Measurements from ENCODE around the gene LRMDA. TPM values are rescaled to one million over a fixed set of nuclear protein-coding genes. Genes with fewer than 3 reads are reported as not detected.

The LRMDA gene
- total and polyA plus RNA-seq, 2 of the 13 experiments (the other 11 are each of a cell fraction or from before 2014, with no cell fraction given), result 13.4 to 22.0 TPM

DNA sequence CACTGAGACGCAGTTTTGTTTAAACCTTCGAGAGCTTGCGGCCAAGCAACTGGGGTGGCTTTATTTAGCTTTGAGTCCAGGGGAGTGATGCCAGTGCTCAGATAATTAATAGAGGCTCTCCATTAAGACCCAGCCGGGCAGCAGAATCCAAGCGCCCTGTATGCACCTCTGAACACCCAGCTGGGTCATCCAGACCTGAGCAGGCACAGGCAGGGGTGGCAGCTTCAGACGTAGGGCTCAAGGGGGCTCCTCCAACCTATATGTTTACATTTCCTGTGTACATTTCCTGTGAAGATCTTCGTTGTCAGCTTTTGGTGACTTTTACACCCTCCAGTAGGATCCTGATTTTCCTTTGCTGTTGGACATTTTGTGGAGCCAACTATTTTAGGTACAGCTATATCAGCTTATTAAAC, 719.5 kb downstream of the LRMDA start (continued):
- no peak for TF ChIP-seq ZNF10 (CRISPR knock-in tag; IDR thresholded peaks at IDR 0.05; ENCODE audit: borderline replicate concordance, low read depth)
- no peak for TF ChIP-seq MYC (CRISPR knock-in tag; IDR thresholded peaks at IDR 0.05; ENCODE audit: borderline replicate concordance)
- TF ChIP-seq, protein P1, sequence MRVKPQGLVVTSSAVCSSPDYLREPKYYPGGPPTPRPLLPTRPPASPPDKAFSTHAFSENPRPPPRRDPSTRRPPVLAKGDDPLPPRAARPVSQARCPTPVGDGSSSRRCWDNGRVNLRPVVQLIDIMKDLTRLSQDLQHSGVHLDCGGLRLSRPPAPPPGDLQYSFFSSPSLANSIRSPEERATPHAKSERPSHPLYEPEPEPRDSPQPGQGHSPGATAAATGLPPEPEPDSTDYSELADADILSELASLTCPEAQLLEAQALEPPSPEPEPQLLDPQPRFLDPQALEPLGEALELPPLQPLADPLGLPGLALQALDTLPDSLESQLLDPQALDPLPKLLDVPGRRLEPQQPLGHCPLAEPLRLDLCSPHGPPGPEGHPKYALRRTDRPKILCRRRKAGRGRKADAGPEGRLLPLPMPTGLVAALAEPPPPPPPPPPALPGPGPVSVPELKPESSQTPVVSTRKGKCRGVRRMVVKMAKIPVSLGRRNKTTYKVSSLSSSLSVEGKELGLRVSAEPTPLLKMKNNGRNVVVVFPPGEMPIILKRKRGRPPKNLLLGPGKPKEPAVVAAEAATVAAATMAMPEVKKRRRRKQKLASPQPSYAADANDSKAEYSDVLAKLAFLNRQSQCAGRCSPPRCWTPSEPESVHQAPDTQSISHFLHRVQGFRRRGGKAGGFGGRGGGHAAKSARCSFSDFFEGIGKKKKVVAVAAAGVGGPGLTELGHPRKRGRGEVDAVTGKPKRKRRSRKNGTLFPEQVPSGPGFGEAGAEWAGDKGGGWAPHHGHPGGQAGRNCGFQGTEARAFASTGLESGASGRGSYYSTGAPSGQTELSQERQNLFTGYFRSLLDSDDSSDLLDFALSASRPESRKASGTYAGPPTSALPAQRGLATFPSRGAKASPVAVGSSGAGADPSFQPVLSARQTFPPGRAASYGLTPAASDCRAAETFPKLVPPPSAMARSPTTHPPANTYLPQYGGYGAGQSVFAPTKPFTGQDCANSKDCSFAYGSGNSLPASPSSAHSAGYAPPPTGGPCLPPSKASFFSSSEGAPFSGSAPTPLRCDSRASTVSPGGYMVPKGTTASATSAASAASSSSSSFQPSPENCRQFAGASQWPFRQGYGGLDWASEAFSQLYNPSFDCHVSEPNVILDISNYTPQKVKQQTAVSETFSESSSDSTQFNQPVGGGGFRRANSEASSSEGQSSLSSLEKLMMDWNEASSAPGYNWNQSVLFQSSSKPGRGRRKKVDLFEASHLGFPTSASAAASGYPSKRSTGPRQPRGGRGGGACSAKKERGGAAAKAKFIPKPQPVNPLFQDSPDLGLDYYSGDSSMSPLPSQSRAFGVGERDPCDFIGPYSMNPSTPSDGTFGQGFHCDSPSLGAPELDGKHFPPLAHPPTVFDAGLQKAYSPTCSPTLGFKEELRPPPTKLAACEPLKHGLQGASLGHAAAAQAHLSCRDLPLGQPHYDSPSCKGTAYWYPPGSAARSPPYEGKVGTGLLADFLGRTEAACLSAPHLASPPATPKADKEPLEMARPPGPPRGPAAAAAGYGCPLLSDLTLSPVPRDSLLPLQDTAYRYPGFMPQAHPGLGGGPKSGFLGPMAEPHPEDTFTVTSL (CRISPR knock-in tag; IDR thresholded peaks at IDR 0.05; ENCODE audit: borderline replicate concordance), result no peak
- TF ChIP-seq ISL2 (CRISPR knock-in tag; IDR thresholded peaks at IDR 0.05), result peak; percentile 52
- TF ChIP-seq RXRB (CRISPR knock-in tag; IDR thresholded peaks at IDR 0.05; ENCODE audit: borderline replicate concordance), result peak; percentile 68; the same call in 1 of the 2 replicates
- TF ChIP-seq, protein P2, sequence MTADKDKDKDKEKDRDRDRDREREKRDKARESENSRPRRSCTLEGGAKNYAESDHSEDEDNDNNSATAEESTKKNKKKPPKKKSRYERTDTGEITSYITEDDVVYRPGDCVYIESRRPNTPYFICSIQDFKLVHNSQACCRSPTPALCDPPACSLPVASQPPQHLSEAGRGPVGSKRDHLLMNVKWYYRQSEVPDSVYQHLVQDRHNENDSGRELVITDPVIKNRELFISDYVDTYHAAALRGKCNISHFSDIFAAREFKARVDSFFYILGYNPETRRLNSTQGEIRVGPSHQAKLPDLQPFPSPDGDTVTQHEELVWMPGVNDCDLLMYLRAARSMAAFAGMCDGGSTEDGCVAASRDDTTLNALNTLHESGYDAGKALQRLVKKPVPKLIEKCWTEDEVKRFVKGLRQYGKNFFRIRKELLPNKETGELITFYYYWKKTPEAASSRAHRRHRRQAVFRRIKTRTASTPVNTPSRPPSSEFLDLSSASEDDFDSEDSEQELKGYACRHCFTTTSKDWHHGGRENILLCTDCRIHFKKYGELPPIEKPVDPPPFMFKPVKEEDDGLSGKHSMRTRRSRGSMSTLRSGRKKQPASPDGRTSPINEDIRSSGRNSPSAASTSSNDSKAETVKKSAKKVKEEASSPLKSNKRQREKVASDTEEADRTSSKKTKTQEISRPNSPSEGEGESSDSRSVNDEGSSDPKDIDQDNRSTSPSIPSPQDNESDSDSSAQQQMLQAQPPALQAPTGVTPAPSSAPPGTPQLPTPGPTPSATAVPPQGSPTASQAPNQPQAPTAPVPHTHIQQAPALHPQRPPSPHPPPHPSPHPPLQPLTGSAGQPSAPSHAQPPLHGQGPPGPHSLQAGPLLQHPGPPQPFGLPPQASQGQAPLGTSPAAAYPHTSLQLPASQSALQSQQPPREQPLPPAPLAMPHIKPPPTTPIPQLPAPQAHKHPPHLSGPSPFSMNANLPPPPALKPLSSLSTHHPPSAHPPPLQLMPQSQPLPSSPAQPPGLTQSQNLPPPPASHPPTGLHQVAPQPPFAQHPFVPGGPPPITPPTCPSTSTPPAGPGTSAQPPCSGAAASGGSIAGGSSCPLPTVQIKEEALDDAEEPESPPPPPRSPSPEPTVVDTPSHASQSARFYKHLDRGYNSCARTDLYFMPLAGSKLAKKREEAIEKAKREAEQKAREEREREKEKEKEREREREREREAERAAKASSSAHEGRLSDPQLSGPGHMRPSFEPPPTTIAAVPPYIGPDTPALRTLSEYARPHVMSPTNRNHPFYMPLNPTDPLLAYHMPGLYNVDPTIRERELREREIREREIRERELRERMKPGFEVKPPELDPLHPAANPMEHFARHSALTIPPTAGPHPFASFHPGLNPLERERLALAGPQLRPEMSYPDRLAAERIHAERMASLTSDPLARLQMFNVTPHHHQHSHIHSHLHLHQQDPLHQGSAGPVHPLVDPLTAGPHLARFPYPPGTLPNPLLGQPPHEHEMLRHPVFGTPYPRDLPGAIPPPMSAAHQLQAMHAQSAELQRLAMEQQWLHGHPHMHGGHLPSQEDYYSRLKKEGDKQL (CRISPR knock-in tag; IDR thresholded peaks at IDR 0.05; ENCODE audit: low read depth), result no peak
- TF ChIP-seq LCORL (IDR thresholded peaks at IDR 0.05), result no peak
- peak; percentile 62; the same call in 1 of the 2 replicates for TF ChIP-seq LCORL (CRISPR knock-in tag; IDR thresholded peaks at IDR 0.05)
- TF ChIP-seq KLF6 (CRISPR knock-in tag; IDR thresholded peaks at IDR 0.05), result no peak; the same call in 1 of the 2 replicates
- TF ChIP-seq, protein P3, sequence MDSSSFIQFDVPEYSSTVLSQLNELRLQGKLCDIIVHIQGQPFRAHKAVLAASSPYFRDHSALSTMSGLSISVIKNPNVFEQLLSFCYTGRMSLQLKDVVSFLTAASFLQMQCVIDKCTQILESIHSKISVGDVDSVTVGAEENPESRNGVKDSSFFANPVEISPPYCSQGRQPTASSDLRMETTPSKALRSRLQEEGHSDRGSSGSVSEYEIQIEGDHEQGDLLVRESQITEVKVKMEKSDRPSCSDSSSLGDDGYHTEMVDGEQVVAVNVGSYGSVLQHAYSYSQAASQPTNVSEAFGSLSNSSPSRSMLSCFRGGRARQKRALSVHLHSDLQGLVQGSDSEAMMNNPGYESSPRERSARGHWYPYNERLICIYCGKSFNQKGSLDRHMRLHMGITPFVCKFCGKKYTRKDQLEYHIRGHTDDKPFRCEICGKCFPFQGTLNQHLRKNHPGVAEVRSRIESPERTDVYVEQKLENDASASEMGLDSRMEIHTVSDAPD (CRISPR knock-in tag; IDR thresholded peaks at IDR 0.05), result no peak
- TF ChIP-seq CENPX (CRISPR knock-in tag; IDR thresholded peaks at IDR 0.05), result no peak
- no peak for TF ChIP-seq ZNF564 (CRISPR knock-in tag; IDR thresholded peaks at IDR 0.05)
- TF ChIP-seq, protein P4, sequence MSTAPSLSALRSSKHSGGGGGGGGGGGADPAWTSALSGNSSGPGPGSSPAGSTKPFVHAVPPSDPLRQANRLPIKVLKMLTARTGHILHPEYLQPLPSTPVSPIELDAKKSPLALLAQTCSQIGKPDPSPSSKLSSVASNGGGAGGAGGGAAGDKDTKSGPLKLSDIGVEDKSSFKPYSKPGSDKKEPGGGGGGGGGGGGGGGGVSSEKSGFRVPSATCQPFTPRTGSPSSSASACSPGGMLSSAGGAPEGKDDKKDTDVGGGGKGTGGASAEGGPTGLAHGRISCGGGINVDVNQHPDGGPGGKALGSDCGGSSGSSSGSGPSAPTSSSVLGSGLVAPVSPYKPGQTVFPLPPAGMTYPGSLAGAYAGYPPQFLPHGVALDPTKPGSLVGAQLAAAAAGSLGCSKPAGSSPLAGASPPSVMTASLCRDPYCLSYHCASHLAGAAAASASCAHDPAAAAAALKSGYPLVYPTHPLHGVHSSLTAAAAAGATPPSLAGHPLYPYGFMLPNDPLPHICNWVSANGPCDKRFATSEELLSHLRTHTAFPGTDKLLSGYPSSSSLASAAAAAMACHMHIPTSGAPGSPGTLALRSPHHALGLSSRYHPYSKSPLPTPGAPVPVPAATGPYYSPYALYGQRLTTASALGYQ (CRISPR knock-in tag; IDR thresholded peaks at IDR 0.05), result no peak
- TF ChIP-seq SP5 (CRISPR knock-in tag; IDR thresholded peaks at IDR 0.05; ENCODE audit: borderline replicate concordance, low read depth), result 0 out of 2 replicates have a peak, but pooled peaks have one; percentile 20
- no peak for TF ChIP-seq JUNB (CRISPR knock-in tag; IDR thresholded peaks at IDR 0.05; ENCODE audit: borderline replicate concordance)
- no peak for TF ChIP-seq CCDC6 (CRISPR knock-in tag; IDR thresholded peaks at IDR 0.05)
- TF ChIP-seq PAF1 (CRISPR knock-in tag; IDR thresholded peaks at IDR 0.05), result no peak

Data from HepG2 (cell line).